ENCODE data around the gene BBS12.
A peak's percentile ranks its signal among the peaks of the same experiment; 100 is the strongest.
"Not testable (repeated sequence)": the region's sequence is repeated elsewhere in the genome, so short reads cannot be mapped to it uniquely, and the experiment has no call there.

BBS12 gene

GRCh38 chr4:122765692-122766352 is 33.3 kb downstream of the BBS12 start:
- no peak for DNase-seq (ENCODE audit: low spot score)

GRCh38 chr4:122766353-122766705 is 33.8 kb downstream of the BBS12 start:
- no peak for DNase-seq (ENCODE audit: low spot score)

- DNase-seq (ENCODE audit: low spot score) = no peak
Observed at GRCh38 chr4:122766950-122767349, 34.4 kb downstream of the BBS12 start.

GRCh38 chr4:122771724-122772123 is 39.2 kb downstream of the BBS12 start:
- no peak for DNase-seq (ENCODE audit: low spot score)

- no peak for DNase-seq (ENCODE audit: low spot score)
Observed at GRCh38 chr4:122772311-122772710, 39.8 kb downstream of the BBS12 start.

- no peak for DNase-seq (ENCODE audit: low spot score)
Observed at GRCh38 chr4:122772986-122773385, 40.5 kb downstream of the BBS12 start.

- no peak for DNase-seq (ENCODE audit: low spot score)
Observed at GRCh38 chr4:122775039-122775438, 42.5 kb downstream of the BBS12 start.

- no peak for DNase-seq (ENCODE audit: low spot score)
Observed at GRCh38 chr4:122775987-122776836, 43.7 kb downstream of the BBS12 start.

GRCh38 chr4:122776916-122777315 is 44.4 kb downstream of the BBS12 start:
- no peak for DNase-seq (ENCODE audit: low spot score)

GRCh38 chr4:122777846-122778673 is 45.6 kb downstream of the BBS12 start:
- DNase-seq (ENCODE audit: low spot score) = no peak

- no peak for DNase-seq (ENCODE audit: low spot score)
Observed at GRCh38 chr4:122781486-122781885, 49.0 kb downstream of the BBS12 start.

GRCh38 chr4:122783301-122784215 is 51.1 kb downstream of the BBS12 start:
- peak; percentile 75 for DNase-seq (ENCODE audit: low spot score)

- no peak for DNase-seq (ENCODE audit: low spot score)
Observed at GRCh38 chr4:122784261-122784660, 51.8 kb downstream of the BBS12 start.

- no peak for DNase-seq (ENCODE audit: low spot score)
Observed at GRCh38 chr4:122785099-122785498, 52.6 kb downstream of the BBS12 start.

- DNase-seq (ENCODE audit: low spot score) = not testable (repeated sequence)
Observed at GRCh38 chr4:122786296-122786695, 53.8 kb downstream of the BBS12 start.

- not testable (repeated sequence) for DNase-seq (ENCODE audit: low spot score)
Observed at GRCh38 chr4:122786920-122787319, 54.4 kb downstream of the BBS12 start.

GRCh38 chr4:122787940-122788339 is 55.4 kb downstream of the BBS12 start:
- no peak for DNase-seq (ENCODE audit: low spot score)

- DNase-seq (ENCODE audit: low spot score) = no peak
Observed at GRCh38 chr4:122788935-122789334, 56.4 kb downstream of the BBS12 start.

- no peak for DNase-seq (ENCODE audit: low spot score)
Observed at GRCh38 chr4:122793811-122794210, 61.3 kb downstream of the BBS12 start.
